Gastroesophageal sphincter (tissue), 3 donors: ENCODE data around the gene ATF6.

ENCODE experiments used
- CTCF ChIP-seq, 4 experiments: fragments of 200-600 bp in 2 of 4; fragments of 450-650 bp in 2 of 4; sonication (generic) in 1 of 4; IDR thresholded peaks; one replicate each; pipeline ENCODE4 v1.5.1; 2017 to 2019; ENCODE audit warnings: antibody characterized with exemption in 4 of 4, mild to moderate bottlenecking in 2 of 4, moderate library complexity in 2 of 4
- EP300 ChIP-seq: sonication (generic); formaldehyde crosslinking; IDR thresholded peaks from one replicate; pipeline ENCODE4 v1.6.1; 2017; ENCODE audit warnings: antibody characterized with exemption, mild to moderate bottlenecking
- POLR2A ChIP-seq, 2 donors: fragments of 450-650 bp; IDR thresholded peaks; one replicate each; pipeline ENCODE4 v1.6.1; 2017; ENCODE audit warnings: antibody characterized with exemption in 2 of 2, mild to moderate bottlenecking in 2 of 2, moderate library complexity in 1 of 2
- POLR2AphosphoS5 ChIP-seq: sonication (generic); formaldehyde crosslinking; IDR thresholded peaks from one replicate; pipeline ENCODE4 v1.6.1; 2017; ENCODE audit warnings: antibody characterized with exemption

GRCh38 chr1:161720422-161720821 is 45.7 kb upstream of the ATF6 start:
- no peak for TF ChIP-seq CTCF (IDR thresholded peaks at IDR 0.05)
- no peak for TF ChIP-seq EP300
- no peak for TF ChIP-seq POLR2A (IDR thresholded peaks at IDR 0.05)
- no peak for TF ChIP-seq POLR2AphosphoS5
